Measurements from ENCODE around the gene RD3L. TPM values are rescaled to one million over a fixed set of nuclear protein-coding genes. Genes with fewer than 3 reads are reported as not detected.

RD3L gene
- total RNA-seq, 6 experiments from 2014 or later = not detected

GRCh38 chr14:103941462-103941861, 867 bp downstream of the RD3L start:
- H3K4me3 Mint-ChIP-seq = no peak overlapping the region
- H3K9me3 Mint-ChIP-seq = peaks cover 1% of the 10 kb centered on the region; the same call in 1 of the 2 replicates
- no peak overlapping the region for H3K27ac Mint-ChIP-seq
- H3K36me3 Mint-ChIP-seq (ENCODE audit: low read depth) = no peaks in the 10 kb centered on the region
- H3K4me1 Mint-ChIP-seq (ENCODE audit: low read depth) = no peaks in the 10 kb centered on the region
- no peak for TF ChIP-seq CTCF (IDR thresholded peaks at IDR 0.05)
- no peak for DNase-seq
- H3K27me3 Mint-ChIP-seq (ENCODE audit: insufficient read depth) = peaks cover 13% of the 10 kb centered on the region

GRCh38 chr14:103935102-103935501, 7.2 kb downstream of the RD3L start:
- Mint-ChIP-seq H3K27ac (no peak overlapping the region), H3K9me3 (no peaks in the 10 kb centered on the region), H3K36me3 (ENCODE audit: low read depth) (no peaks in the 10 kb centered on the region), H3K4me3 (no peak overlapping the region), H3K4me1 (ENCODE audit: low read depth) (no peaks in the 10 kb centered on the region), H3K27me3 (ENCODE audit: insufficient read depth) (peaks cover 42% of the 10 kb centered on the region)
- no peak for TF ChIP-seq CTCF (IDR thresholded peaks at IDR 0.05)
- no peak for DNase-seq

GRCh38 chr14:103932791-103933490, 9.4 kb downstream of the RD3L start:
- no peak for TF ChIP-seq CTCF (IDR thresholded peaks at IDR 0.05)
- H3K9me3 Mint-ChIP-seq = no peaks in the 10 kb centered on the region
- H3K4me3 Mint-ChIP-seq = no peak overlapping the region
- DNase-seq = no peak
- H3K27me3 Mint-ChIP-seq (ENCODE audit: insufficient read depth) = peaks cover 48% of the 10 kb centered on the region
- no peaks in the 10 kb centered on the region for H3K36me3 Mint-ChIP-seq (ENCODE audit: low read depth)
- no peak overlapping the region for H3K27ac Mint-ChIP-seq
- H3K4me1 Mint-ChIP-seq (ENCODE audit: low read depth) = no peaks in the 10 kb centered on the region

DNA sequence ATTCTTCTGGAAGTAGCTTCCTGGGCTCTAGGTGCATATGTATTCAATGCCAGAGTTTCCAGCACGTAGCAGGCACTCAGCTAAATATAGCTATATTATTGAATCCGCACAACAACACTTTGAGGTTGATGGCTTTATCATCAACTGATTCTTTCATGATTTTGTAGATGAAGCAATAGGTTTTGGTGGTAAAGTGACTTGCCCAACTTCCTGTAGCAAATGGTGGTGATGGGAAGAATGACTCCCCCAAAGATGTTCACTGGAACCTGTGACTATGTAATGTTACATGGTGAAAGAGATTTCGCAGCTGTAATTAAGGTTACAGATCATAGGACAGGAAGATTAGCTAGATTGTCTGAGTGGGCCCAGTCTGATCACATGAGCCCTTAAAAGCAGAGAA, 10.9 kb downstream of the RD3L start:
- Mint-ChIP-seq H3K4me3 (no peak overlapping the region), H3K4me1 (ENCODE audit: low read depth) (no peaks in the 10 kb centered on the region), H3K27me3 (ENCODE audit: insufficient read depth) (peaks cover 42% of the 10 kb centered on the region), H3K9me3 (no peaks in the 10 kb centered on the region), H3K27ac (no peak overlapping the region), H3K36me3 (ENCODE audit: low read depth) (no peaks in the 10 kb centered on the region)
- no peak for TF ChIP-seq CTCF (IDR thresholded peaks at IDR 0.05)
- no peak for DNase-seq

- no peaks in the 10 kb centered on the region for H3K9me3 Mint-ChIP-seq
- H3K27me3 Mint-ChIP-seq (ENCODE audit: insufficient read depth) = peaks cover 40% of the 10 kb centered on the region
- no peak for DNase-seq
- TF ChIP-seq CTCF (IDR thresholded peaks at IDR 0.05) = no peak
- H3K27ac Mint-ChIP-seq = no peak overlapping the region
- H3K4me3 Mint-ChIP-seq = no peak overlapping the region
- H3K36me3 Mint-ChIP-seq (ENCODE audit: low read depth) = no peaks in the 10 kb centered on the region
- no peaks in the 10 kb centered on the region for H3K4me1 Mint-ChIP-seq (ENCODE audit: low read depth)
These were observed 12.2 kb downstream of the RD3L start for GRCh38 chr14:103930051-103930604.
